Fibroblast of gingiva (primary cell): ENCODE data around the gene TRIM6.
"Not testable (repeated sequence)": the region's sequence is repeated elsewhere in the genome, so short reads cannot be mapped to it uniquely, and the experiment has no call there.

Source experiments
- DNase-seq: peaks from one replicate; pipeline ENCODE4 v3.0.0-alpha.2; 2011; ENCODE audit warnings: low read depth

Gene TRIM6, protein sequence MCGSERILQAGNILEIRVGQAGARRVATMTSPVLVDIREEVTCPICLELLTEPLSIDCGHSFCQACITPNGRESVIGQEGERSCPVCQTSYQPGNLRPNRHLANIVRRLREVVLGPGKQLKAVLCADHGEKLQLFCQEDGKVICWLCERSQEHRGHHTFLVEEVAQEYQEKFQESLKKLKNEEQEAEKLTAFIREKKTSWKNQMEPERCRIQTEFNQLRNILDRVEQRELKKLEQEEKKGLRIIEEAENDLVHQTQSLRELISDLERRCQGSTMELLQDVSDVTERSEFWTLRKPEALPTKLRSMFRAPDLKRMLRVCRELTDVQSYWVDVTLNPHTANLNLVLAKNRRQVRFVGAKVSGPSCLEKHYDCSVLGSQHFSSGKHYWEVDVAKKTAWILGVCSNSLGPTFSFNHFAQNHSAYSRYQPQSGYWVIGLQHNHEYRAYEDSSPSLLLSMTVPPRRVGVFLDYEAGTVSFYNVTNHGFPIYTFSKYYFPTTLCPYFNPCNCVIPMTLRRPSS

DNA sequence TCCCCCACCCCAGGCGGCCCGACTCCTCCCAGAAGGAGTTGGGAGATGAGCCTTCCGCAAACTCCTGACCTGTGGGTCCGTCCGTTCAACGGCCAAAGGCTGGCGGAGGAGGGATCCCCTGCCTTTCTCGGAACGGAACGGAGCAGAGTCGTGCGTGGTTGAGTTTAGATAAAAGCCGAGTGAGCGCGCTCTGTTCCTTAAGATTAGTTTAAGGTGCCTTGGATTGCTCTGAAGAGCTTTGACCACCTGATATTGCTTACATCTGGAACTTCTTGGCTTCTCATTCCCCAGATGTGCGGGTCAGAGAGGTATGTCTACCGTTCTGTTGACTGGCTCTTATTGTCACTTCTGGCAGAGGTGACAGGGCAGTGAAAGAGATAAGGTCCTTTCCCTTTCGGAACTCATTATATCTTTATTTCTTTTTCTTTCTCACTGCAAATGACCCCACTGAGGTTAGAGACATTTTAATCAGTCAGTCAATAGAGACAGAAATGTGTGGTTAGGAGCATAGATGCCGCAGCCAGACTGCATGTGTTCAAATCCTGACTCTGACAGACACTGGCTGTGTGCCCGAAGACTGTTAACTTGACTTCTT, at the start of gene TRIM6:
Gene TRIM6, plus strand, starts transcription at position 31 of the 595 bp plus-strand sequence. Its CDS starts 261 bp downstream, at position 292.
- peak; percentile 23 for DNase-seq

- DNase-seq, result no peak
Observed at GRCh38 chr11:5547982-5548381, 48.5 kb upstream of the TRIM6 start.

DNA sequence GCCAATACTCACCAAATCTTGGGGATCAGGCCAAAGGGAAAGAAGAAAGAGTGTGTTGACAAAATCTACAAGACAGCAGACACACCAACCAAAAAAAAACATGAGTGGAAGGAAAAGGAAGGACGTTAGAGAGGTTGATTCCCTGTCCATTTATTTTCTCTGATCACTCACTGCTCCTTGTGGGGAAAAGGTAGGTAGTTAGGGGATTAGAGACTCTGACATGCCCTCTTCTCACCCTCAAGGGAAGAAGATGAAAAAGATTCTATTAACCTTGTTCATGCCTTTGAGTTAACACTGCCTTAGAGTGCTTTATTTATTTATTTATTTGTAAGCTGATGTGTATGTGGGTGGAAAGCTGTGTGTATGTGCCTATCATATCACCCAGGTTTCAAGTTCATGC, 48.0 kb upstream of the TRIM6 start, which contains the start of gene OR52H1:
Gene OR52H1, minus strand, starts transcription at position 101 of the 400 bp plus-strand sequence. CDS start 3,035 bp downstream, outside the sequence.
- no peak for DNase-seq

DNA sequence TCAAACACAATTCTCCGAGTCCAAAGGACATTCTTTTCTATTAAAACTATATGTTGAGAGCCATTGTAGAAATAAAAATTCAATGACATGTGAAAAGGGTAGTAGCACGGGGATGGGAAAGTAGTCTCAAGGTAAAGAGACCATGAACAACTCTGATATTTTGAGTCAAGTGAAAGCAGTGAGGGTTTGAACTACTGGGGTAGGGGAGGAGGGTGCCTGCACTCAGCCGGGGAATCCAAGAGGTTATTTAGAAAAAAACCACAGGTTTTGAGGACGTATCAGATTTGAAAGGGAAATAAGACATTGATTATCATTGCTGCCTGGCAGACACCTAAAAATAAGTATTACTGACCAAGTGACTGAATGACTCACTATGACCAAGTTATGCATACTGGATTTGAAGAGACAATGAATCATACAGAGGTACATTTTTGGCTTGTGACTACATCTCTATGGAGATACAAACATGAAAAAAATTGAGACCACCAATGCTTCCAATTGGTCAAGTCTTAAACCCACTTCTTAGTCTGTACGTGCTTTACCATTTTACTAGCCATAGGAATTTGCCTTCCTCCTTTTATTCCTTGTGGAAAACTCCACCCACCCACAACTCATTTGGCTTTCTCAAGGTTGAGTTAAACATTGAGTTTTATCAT, 45.9 kb upstream of the TRIM6 start:
- peak; percentile 9 for DNase-seq

GRCh38 chr11:5553343-5553742, 43.1 kb upstream of the TRIM6 start:
- no peak for DNase-seq

DNA sequence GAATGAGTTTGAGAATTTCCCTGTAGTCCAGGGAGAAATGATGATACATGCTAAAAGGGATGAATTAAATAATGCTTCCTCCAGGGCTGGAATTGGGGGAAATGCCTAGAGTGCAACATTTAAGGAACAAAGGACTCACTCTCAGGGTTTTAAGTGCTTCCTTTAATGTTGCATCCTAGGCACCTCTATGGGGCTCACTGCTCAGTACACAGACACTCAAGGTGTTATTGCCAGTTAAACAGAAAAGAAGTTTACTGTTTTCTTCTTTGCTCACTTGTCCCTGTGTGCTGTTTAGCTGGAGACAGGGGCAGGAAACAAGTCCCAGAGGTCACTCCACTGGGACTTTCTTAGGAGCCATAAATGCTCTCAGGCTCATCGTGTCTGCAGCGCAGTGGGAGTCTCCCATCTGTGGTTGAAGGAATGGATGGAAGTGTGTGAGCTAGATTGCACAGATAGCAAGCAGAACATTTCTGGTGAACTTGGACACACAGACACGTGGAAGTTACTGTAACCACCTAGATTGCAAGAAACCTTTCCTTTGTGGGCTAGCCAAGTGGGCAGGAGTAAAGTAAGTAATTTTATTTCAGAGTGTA, 39.7 kb upstream of the TRIM6 start:
- no peak for DNase-seq

GRCh38 chr11:5557751-5558150, 38.7 kb upstream of the TRIM6 start:
- DNase-seq, result no peak

- no peak for DNase-seq
Observed at GRCh38 chr11:5564259-5565019, 32.0 kb upstream of the TRIM6 start.

GRCh38 chr11:5574654-5575053, 21.8 kb upstream of the TRIM6 start:
- no peak for DNase-seq

DNA sequence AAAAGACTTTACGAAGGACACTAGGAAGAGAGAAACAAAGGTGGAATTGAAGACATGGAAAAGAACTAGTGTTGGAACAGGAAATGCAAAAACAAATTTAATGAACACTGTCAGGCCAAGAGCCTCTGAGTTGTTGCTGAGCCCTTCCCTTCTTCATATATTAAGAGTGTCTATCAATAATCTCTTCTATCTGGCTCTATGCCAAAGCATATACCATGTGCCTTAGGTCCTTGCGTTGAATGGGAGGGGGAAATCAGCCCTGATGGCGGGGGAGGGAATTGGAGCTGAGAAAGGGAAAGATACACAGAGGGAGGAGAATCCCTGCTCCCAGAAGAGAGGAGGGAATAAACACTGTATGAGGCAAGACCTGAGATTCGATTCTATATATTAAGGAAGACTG, 21.3 kb upstream of the TRIM6 start:
- no peak for DNase-seq

DNA sequence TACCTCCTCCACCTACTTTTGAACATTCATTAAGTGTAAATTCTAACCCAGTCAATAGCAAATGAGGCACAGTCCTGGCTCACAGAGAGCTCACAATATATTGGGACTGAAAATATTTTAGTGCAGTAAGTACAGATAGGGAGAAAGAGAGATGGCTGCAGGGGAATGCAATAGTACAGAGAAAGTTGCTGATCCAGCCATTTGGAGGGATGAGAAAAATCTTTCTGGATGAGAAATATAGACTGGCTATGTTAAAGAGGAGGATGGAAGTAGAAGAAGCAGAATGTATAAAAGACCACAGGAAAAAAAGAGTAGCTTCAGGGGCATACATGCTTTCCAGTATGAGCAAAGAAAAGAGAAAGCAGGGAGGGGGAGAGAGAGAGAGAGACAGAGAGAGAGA, 19.3 kb upstream of the TRIM6 start:
- no peak for DNase-seq

GRCh38 chr11:5580577-5580976, 15.9 kb upstream of the TRIM6 start, which contains the start of gene OR52B6:
OR52B6 (plus strand) TSS chr11:5580877; CDS start chr11:5580877, 0 bp downstream.
- no peak for DNase-seq

DNA sequence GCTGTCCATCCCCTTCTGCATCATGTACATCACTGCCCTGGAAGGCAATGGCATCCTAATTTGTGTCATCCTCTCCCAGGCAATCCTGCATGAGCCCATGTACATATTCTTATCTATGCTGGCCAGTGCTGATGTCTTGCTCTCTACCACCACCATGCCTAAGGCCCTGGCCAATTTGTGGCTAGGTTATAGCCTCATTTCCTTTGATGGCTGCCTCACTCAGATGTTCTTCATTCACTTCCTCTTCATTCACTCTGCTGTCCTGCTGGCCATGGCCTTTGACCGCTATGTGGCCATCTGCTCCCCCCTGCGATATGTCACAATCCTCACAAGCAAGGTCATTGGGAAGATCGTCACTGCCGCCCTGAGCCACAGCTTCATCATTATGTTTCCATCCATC, 15.4 kb upstream of the TRIM6 start:
- DNase-seq, result no peak

- DNase-seq, result not testable (repeated sequence)
Observed at GRCh38 chr11:5584458-5584857, 12.0 kb upstream of the TRIM6 start.

GRCh38 chr11:5589906-5590305, 6.5 kb upstream of the TRIM6 start:
- not testable (repeated sequence) for DNase-seq

DNA sequence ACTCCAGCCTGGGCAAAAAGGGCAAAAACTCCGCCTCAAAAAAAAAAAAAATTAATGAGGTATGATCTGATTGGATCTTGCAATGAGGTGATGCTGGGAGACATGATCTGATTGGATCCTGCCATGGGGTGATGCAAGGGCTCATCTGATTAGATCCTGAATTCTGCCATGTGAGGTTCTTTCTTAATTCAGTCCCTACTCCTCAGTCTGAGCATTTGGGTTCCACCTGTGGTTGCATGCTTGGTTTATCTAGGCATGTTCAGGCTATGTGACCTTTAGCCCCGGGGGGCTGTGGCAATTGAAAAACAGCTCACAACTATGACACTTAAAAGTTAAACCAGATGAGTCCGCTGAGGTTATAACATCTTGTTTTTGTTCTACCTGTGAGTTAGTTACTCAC, 4.8 kb upstream of the TRIM6 start:
- no peak for DNase-seq

DNA sequence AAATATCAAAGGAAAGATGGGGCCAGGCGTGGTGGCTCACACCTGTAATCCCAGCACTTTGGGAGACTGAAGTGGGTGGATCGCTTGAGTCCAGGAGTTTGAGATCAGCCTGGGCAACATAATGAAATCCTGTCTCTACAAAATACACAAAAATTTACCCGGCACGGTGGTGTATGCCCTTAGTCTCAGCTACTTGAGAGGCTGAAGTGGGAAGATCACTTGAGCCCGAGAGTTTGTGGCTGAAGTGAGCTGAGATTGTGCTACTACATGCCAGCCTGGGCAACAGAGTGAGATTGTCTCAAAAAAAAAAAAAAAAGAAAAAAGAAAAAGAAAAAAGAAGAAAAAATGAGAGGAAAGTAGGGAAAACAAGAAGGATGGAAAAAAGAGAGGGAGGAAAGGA, 3.8 kb upstream of the TRIM6 start:
- DNase-seq, result no peak

DNA sequence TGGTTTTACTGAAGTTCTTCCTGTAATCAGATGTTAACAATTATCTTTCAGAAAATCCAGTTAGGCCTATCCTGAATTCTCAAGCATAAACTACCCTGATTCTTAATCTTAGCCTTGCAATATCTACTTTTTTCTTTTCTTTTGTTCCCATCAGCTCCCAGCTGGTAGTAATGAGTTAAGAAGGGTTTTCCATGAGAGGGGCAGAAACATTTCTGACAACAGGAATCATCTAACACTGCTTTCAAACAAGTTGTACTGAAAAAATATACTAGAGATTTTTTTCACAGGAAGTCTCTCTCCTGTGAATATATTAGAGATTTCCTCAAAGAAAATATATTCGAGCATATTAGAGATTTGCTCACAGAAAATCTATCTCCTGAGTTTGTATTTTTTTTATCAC, 3.3 kb upstream of the TRIM6 start:
- DNase-seq, result no peak

- DNase-seq, result no peak
Observed at GRCh38 chr11:5597953-5598352, 1.5 kb downstream of the TRIM6 start.

GRCh38 chr11:5600374-5600851, 4.0 kb downstream of the TRIM6 start:
- DNase-seq, result peak; percentile 74

DNA sequence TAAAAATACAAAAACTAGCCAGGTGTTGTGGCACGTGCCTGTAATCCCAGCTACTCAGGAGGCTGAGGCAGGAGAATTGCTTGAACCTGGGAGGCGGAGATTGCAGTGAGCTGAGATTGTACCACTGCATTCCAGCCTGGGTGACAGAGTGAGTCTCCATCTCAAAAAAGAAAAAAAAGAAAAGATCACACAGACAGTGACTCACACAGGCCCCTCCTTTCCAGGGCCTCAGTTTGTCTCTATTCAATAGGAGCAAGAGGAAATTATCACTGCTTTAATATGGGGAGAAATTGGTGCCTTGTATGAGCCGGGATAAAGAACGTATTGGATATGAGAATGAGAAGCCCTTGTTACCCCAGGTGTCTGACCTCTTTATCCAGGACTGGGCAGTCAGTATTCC, 6.4 kb downstream of the TRIM6 start:
- not testable (repeated sequence) for DNase-seq
